NCI-H1105 (cell line): ENCODE results near the gene SLC28A3.
A peak's percentile ranks its signal among the peaks of the same experiment; 100 is the strongest.

Experiments
- DNase-seq: peaks from one replicate; lab custom pipeline; 2025; lab: John Stamatoyannopoulos, UW

SLC28A3 gene

DNA sequence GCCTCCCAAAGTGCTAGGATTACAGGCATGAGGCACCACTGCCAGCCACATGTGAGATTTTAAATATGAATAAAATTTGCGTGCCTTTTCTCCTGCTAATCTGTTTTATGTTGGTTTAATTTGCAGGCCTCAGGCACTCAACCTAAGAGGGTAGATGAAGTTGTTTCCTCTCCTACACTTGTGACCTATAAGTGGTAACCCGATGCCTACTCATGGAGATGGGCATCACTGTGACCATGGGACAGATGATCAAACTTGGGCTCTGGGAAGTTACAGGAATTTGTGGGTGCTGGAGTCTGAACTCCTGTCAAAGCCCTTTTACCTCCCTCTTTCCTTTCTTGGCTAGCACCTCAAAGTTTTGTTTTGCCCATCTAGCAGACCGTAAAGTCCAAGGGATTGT is 1.1 kb downstream of the SLC28A3 start:
- DNase-seq: no peak

DNA sequence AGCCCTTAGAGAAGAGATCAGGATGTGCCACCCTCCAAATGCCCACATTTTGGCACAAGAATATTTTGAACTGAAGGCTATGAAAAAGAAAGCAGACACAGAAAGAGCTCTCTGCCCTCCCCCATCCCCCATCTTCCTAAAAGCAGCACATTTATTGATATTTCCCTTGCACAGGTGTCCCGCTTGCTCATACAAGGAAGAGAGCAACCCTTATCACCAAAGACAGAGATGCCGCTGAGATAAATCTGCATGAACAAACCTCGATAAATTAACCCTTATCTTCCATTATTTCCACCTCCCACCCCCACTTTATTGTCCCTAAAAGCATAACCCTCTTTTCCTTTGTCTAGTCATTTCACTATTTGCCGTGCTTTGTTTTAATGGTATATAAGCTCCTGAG is 1.8 kb downstream of the SLC28A3 start:
- DNase-seq: no peak

DNA sequence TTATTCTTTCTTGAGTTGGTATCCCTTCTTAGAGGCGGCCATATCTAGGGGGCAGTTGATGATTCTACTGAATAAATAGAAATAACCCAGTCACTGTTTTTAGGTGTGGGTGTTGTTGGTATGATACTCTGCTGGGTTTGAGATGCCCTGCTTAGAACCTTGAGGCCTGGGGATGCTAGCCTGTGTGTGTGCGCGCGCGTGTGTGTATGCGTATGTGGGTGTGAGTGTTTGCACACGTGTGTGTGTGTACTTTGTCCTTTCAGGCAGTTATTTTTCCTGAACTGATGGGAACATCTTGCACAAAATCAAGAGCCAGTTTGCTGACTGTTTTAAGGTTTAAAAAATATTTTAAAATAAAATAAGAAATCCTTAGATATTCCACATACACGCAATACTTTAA is 3.3 kb downstream of the SLC28A3 start:
- no peak for DNase-seq

DNA sequence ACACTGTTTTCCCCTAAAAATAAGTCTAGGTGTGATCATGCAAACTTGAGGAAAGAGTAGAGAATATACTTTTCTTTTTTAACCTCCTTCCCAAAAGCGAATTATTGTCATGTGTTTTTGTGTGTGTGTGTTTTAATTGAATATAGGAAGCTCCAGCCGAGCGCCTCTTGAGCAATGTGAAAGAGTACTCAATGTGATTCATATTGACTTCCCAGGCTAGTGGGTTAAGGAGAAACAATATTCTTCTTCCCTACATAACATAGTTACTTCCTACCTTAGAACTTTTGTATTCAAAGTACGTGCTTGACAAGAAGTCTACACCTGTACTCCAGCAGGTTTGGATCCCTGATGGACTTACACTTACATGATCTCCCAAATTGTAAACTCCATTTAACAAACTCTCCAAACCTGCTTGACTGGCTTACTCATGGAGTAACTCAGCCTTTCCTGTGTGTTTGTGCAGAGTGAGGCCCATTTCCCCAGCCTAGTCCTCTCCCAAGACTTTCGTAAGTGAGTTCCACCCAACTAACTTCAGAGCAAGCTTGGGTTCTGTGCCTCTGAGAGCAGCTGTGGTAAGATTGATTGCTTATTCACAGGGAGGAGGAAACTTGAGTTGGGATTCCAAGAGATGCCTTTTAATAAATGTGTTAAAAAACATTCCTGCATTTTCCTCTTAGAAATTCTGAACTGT is 9.3 kb downstream of the SLC28A3 start:
- DNase-seq: no peak

DNA sequence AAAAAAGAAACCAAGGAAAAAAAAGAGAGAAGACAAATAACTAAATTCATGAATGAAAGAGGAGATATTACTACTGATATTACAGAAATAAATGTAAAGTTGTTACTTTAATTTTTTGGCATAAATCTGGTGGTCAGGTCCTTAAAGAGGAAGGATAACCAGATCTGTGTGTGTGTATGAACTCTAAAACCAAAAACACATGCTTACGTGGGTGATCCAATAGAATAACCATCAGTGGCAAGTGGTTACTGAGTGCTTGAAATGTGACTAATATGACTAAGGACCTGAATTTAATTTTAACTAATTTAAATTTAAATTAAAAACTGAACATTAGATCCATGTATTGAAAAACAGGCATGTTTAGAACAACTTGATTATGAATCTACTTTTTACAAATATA is 10.3 kb downstream of the SLC28A3 start:
- no peak for DNase-seq

DNA sequence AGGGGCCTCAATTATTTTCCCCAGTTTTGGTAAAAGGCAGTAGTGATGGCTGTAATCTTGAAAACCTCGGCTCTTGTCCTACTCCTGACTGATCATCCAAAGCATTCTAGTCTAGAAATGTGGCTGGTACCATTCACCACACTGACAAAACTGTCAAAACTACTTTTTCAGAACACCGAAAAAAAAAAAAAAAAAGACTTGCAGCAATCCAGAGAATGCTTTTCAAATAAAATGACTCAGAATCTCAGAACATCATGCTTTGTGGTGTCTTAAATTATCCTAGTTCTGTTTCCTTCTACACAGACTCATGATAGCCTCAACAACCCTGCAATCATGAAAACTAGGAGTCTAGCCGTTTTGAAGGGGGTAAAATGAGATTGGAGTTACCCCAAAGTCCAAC is 13.4 kb downstream of the SLC28A3 start:
- DNase-seq: no peak

DNA sequence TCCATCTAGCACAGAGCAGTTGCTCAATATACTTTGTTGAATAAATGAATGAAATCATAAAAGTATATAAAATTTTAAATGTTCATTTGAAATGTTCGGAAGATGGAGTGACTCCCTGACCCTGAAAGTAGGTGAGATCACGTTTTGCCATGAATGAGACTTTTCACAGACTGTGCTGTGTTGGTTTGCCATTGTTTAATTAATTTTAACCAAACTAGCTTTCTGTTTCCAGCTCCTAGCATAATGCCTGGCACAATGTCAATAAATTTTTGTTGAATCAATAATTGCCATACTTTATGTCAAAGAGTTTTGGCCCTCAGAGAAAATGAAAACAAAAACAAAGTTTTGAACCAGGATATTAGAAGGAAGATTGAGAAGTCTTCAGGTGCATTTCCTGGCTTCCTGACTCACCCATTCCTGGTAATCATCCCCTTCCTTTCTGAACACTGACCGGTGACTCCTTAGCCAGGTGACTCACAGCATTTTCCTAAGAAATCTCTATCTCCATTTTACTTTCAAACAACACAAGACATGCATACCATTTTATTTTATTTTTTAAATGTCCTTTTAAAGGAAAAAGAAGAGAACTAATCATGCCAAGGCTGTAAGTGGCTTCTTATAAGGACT is 15.1 kb downstream of the SLC28A3 start:
- no peak for DNase-seq

DNA sequence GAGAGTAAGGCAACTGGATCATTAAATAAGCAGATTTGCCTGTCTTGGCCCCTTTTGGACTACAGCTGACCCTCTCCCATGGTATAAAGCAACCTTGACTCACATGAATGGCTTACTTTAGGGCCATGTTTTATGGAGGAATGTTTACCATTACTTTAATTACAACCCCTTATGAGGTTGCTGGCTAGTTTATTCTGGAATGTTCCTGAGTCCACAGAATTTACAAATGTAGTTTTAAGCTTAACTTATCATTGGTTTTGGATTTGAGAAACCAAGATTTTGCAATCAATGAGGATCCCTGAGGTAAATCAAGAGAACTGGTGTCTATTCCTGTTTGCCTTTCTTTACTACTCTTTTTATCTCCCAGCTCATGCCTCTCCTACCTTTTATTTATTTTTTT is 15.7 kb downstream of the SLC28A3 start:
- no peak for DNase-seq

DNA sequence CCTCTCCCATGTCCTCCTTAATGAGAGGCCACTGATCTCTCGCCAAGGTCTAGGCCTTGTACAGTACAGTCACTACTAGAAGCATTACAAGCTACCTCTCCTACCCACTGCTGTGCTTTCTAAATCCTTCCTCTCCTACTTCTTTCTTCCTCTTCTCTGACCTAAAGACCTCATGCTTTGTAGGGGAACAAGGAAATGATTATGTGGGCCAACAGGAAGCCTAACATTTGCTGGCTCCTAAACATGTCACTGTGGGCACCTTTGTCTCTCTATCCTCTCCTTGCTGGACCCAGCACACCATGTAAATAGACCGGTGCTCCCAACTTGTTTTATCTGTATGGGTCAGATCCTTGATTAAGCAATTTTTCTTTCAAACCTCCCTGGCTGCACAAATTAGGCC is 16.7 kb downstream of the SLC28A3 start:
- DNase-seq: no peak

DNA sequence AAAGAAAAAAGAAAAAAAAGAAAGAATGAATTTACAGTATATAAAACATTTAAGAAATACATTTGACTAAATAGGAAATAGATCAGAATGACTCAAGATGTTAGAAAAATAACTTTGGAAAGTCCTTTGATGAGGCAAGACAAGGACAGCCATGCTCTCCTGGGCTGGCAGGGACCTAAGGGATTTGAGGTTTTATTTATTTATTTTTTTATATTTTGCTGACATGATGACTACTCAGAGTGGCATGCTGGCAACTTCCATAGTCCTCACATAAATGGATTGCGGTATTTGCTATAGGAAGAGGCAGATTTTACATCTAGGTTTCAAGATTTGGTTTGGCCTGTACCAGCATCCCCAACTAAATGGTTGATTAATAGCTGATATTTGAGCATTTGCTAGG is 17.7 kb downstream of the SLC28A3 start:
- no peak for DNase-seq

DNA sequence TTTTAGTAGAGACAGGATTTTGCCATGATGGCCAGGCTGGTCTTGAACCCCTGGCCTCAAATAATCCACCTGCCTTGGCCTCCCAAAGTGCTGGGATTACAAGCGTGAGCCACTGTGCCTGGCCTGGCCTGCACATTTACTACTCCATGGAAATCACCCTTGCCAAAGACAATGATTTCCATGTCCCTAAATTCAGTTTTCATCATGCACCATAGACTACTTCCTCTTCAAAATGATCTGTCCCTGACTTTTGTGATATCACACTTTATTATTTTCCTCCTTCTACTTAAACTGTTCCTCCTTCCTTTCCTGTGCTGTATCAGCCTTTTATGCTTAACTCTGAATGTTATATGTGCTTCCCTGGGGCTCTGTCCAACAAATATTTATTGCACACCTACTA is 20.3 kb downstream of the SLC28A3 start:
- DNase-seq: no peak

DNA sequence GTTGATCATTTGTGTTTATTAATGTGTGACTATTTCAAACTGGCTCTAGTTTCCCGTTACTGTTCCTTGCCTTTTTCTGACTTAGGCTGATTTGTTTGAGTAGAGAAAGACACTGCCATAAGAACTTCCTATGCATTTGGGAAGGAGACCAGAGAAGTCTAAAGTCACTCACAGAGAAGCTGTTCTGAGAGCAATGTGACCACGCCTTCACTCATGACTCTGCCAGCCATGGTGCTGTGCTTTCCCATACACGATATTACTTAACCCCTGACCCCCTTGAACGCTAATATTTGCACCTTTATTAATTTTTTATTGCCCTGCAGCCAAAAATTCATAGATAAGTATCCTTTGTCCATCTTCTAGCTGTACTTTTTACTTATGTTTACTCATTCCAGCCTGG is 20.9 kb downstream of the SLC28A3 start:
- DNase-seq: no peak

DNA sequence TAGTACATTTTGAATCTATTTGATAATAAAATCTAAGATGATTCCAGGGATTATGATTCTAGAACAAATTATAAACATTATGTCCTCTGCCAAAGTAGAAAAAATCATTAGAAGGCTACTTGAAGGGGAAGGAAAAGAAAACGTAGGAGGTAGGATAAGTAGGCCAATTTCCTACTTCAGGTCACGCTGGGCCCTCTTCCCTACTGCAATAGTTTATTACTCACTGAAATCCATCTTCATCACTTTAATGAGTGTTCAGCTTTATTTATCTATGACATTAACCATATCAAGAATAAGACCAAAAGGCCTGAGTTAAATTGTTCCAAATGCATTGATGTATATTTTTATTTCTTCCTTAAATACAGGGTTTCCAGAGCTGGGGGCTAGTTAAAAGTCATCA is 21.6 kb downstream of the SLC28A3 start:
- DNase-seq: no peak

DNA sequence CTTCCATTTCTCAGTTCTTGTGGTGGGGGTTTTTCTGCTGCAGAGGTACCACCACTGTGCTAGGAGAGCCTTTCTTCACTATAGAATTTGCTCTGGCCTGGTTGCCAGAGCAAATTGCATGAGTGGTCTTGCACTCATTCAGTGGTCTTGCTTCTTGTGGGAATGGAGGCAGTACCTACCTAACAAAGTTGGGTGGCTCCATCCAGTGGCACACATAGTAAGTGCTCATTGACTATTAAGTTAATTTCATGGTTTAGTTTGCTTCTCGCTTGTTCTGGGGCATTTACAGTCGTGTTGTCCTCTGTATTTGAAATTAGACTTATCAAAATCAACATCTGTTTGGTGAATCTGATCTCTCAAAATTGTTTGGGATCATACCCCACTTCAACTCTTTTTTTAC is 23.0 kb downstream of the SLC28A3 start:
- no peak for DNase-seq

DNA sequence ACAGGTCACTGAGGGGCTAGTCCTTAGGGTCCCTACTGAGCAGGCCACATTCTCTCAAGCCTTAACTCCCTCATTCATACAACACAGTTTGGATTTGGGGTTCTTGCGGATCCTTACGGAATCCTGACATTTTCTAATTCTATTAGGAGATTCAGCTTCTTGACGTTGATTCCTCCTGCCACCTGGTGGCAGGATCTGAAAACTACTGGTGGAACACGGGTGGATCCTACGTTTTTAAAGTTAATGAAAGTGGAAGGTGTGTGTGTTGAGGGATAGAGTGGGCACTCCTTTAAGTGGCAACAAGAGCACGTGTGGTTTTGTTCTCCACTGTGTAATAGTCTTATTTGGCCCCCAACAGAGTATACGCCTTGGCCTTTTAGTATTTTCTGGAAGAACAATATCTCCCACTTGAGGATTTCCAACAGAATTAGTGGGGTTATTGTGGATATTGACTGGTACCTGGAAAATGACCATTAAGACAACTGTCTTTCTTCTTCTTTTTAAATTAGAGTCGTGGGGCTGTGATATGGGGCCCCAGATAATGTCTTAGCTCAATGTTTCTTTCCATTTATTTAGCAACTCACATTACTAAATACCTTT is 25.2 kb downstream of the SLC28A3 start:
- peak; percentile 33 for DNase-seq

DNA sequence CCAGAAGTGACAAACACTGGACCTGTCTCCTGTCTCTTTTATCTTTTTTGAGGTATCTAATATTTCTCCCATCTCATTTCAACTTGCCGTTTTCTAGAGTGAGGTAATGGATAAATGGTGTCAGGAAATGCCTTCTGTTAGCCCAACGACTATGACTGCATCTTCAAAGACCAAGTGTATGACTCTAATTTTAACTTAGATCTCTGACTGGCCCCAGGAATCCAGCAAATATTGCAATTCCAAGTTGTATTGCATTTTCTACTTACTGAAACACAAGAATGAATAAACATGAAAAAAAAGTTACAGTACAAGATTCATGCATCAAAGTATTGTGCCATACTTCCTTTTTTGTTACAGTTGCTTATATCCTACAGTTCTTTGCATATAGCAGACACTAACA is 26.3 kb downstream of the SLC28A3 start:
- DNase-seq: no peak

DNA sequence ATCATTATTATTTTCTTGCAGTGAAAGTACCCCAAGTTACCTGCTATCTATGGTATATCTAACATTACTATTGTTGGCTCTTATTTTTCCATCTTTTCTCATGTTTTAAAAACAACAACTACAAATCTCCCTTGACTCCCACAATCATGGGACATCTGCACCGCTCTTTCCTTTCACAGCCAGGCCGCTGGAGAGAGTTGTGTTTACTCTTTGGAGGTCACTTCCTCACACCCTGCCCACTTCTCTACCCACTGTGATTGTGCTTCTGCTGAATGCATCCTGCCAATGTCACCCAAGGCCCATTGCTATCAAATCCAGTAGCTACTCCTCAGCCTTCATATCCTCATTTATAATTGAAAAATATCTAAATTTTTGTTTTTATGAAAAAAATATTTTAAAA is 29.7 kb downstream of the SLC28A3 start:
- no peak for DNase-seq

DNA sequence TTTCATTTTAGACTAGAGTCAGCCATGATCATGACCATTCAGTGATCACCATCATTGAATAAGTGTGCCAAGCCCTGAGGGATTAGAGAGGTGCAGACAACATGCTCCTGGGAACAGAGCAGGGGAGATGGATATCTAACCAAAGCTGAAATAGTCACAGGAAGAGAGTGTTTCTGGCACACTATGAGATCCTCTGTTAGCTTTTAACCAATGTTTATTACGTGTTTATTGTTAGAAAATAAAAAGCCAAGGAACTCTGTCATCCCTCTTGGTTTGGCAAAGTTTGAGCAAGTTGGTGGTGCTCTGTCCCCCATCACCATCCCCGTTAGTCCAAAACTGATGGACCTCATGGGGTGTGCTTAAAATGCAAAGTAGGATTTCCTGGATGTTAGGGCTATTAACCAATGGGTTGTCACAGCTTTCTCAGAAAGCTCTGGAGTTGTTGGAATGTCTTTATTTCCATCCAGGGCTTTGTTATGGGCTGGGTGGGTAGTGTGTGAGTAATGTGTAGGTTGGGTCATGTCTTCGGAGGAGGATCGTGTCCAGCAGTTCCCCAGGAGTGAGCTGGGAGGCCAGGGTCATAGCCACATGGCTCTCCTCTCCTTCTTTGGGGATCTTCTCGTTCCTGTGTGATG is 34.9 kb downstream of the SLC28A3 start:
- DNase-seq: no peak

DNA sequence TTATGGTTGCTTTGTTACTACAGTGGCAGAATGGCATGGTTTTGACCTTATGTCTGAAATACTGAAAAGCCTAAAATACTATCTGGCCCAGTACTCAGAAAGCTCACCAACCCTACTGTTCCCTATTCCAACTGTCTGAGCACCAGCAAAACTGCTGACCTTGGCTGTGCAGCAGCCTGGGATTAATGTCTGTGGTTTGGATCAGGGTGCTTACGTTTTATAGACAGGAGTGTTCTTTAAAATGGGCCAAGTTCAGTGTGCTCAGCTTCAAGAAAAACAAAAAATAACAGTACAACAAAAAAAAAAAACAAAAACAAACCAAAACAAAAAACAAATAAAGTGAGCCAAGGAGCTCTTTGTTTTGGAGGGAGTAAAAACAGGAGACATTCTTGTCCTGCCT is 36.4 kb downstream of the SLC28A3 start:
- DNase-seq: no peak

DNA sequence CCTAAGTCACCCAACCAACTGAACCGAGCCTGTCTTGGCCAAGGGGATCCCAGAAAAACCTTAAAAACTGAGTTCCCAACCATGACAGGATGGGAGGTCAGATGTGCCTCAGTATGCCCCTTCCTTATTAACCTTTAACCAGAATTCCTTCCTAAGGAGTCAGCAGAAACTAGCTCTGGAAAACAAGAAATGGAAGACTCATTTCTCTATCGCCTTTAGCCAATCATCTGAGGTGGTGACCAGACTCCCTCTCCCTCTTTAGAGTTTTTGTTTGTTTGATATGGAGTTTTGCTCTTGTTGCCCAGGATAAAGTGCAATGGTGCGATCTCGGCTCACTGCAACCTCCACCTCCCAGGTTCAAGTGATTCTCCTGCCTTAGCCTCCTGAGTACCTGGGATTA is 37.5 kb downstream of the SLC28A3 start:
- DNase-seq: no peak

DNA sequence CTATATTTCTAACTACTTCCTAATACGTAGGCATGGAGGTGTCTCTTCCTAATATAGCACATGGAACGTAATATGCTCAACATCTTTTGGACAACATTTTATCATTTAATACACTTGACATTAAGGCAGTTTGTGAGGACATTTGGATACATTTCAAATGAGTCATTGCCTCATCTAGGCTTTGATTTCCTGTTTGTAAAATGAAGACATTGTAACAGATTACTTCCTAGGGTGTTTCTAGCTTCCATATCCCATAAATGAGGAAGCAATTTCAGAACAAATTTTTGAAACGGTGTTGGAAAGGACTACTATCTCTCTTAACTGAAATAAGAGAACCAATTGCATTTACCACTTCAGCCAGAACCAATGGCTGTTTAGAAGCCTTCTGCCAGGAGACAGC is 38.7 kb downstream of the SLC28A3 start:
- no peak for DNase-seq

DNA sequence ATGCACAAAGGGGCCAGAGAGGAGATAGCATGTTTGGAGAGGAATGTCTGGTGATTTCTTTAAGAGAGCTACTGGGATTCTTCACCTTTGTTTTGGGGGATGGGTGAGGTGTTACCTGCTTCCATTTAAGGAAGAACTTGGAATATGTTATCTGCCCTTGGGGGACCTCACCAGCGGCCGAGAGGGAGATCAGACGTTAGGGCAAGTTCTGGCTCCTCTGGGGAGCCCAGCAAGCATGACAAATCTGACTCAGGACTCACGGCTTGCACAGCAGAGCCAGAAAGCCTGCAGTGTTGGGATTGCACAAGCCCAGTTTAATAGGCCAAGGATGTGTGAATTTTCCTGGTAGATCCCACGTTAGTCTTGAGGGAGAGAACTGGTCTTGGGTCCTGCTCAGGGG is 40.3 kb downstream of the SLC28A3 start:
- DNase-seq: no peak

DNA sequence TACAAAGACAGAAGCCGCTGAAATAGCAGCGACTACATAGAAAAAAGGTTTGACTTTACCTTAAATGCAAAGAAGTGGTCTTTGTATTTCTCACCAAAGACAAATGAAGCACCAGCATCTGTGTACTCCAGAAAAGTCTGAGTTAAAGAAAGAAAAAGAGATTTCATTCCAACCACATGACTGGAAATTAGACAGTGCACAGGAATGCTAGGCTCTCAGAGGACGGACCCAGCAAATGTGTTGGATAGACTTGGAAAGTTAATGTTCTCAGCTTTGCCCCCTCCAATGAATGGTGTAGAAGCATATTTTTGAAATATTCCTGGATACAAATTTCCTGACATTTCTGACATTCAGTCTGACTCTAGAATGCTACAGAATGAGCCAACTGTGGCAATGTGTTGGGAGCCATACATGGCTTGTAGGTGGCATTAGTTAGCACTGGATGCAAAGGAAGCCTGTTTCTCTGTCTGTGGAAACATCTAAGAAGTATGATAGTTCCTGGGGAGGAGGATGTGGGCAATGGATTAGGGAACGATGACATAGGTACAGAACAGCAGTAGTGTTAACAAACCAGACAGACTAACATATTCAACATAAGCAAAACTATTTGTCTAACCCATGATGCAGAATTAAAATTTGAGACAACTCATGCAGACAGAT is 43.3 kb downstream of the SLC28A3 start:
- DNase-seq: no peak
